ENCODE measurements around the gene KRTAP17-1.

KRTAP17-1 gene

GRCh38 chr17:41325126-41325525 lies 9.6 kb upstream of the KRTAP17-1 start:
- ChIA-PET POLR2A (no interaction called here), CTCF (no interaction called here)
- TF ChIP-seq ZSCAN18 (tag by site-specific recombination; IDR thresholded peaks at IDR 0.05) (no peak), ZNF639 (tag by site-specific recombination; IDR thresholded peaks at IDR 0.05) (no peak), ZNF645 (tag by site-specific recombination; IDR thresholded peaks at IDR 0.05) (no peak), ZNF184 (tag by site-specific recombination; IDR thresholded peaks at IDR 0.05) (no peak), MZF1 (tag by site-specific recombination; IDR thresholded peaks at IDR 0.05; ENCODE audit: borderline replicate concordance) (no peak), ZNF132 (tag by site-specific recombination; IDR thresholded peaks at IDR 0.05; ENCODE audit: borderline replicate concordance) (no peak), WT1 (tag by site-specific recombination; IDR thresholded peaks at IDR 0.05) (no peak), ZBTB7A (tag by site-specific recombination; IDR thresholded peaks at IDR 0.05; ENCODE audit: low read depth) (no peak), ZNF324 (tag by site-specific recombination; IDR thresholded peaks at IDR 0.05) (no peak), OSR2 (tag by site-specific recombination; IDR thresholded peaks at IDR 0.05) (no peak), ZBTB10 (tag by site-specific recombination; IDR thresholded peaks at IDR 0.05) (no peak), ZFP69B (tag by site-specific recombination; IDR thresholded peaks at IDR 0.05) (no peak), TCF7L2 (IDR thresholded peaks at IDR 0.05; ENCODE audit: borderline replicate concordance, low read depth, low read length) (no peak), ZBTB8A (tag by site-specific recombination; IDR thresholded peaks at IDR 0.05) (no peak), BCL11B (tag by site-specific recombination; IDR thresholded peaks at IDR 0.05; ENCODE audit: low read depth) (no peak), SP7 (tag by site-specific recombination; IDR thresholded peaks at IDR 0.05) (no peak), ZNF704 (tag by site-specific recombination; IDR thresholded peaks at IDR 0.05) (no peak), ZNF433 (tag by site-specific recombination; IDR thresholded peaks at IDR 0.05; ENCODE audit: low read depth) (no peak)
- Histone ChIP-seq H3K9me3 (ENCODE audit: control insufficient read depth, insufficient read depth, low read depth, low read length) (no peaks in the 10 kb centered on the region), H3K36me3 (ENCODE audit: control insufficient read depth in 2 of 2, insufficient read depth in 1 of 2, low read length in 2 of 2) (no peaks in the 10 kb centered on the region), H3K4me1 (ENCODE audit: control insufficient read depth, insufficient read depth, low read length) (no peaks in the 10 kb centered on the region), H3K27ac (ENCODE audit: extremely low read depth, low read depth, low read length) (no peak overlapping the region), H3K4me3 (ENCODE audit: low read depth, low read length) (no peak overlapping the region)

Data from HEK293 (cell line).